ENCODE results near the gene ZBTB48.

ZBTB48 gene

GRCh38 chr1:6592865-6593593 lies 13.2 kb downstream of the ZBTB48 start:
- TF ChIP-seq MYC (IDR thresholded peaks at IDR 0.05; ENCODE audit: low read depth, low read length) (no peak), POLR2A (IDR thresholded peaks at IDR 0.05; ENCODE audit: extremely low read depth, insufficient read length) (no peak), CTCF (IDR thresholded peaks at IDR 0.05; ENCODE audit: low read depth, low read length) (no peak), MAX (IDR thresholded peaks at IDR 0.05; ENCODE audit: low read depth, low read length) (no peak)
- no peak for DNase-seq (ENCODE audit: low read depth)
- H3K4me3 ChIP-seq (ENCODE audit: low read depth, low read length): no peak overlapping the region

GRCh38 chr1:6593810-6594209 lies 14.0 kb downstream of the ZBTB48 start:
- no peak for TF ChIP-seq CTCF (IDR thresholded peaks at IDR 0.05; ENCODE audit: low read depth, low read length)
- no peak for TF ChIP-seq POLR2A (IDR thresholded peaks at IDR 0.05; ENCODE audit: extremely low read depth, insufficient read length)
- no peak for TF ChIP-seq MYC (IDR thresholded peaks at IDR 0.05; ENCODE audit: low read depth, low read length)
- no peak for TF ChIP-seq MAX (IDR thresholded peaks at IDR 0.05; ENCODE audit: low read depth, low read length)
- no peak for DNase-seq (ENCODE audit: low read depth)
- H3K4me3 ChIP-seq (ENCODE audit: low read depth, low read length): no peak overlapping the region

- H3K4me3 ChIP-seq (ENCODE audit: low read depth, low read length): no peak overlapping the region
- TF ChIP-seq MAX (IDR thresholded peaks at IDR 0.05; ENCODE audit: low read depth, low read length): no peak
- no peak for TF ChIP-seq POLR2A (IDR thresholded peaks at IDR 0.05; ENCODE audit: extremely low read depth, insufficient read length)
- no peak for TF ChIP-seq CTCF (IDR thresholded peaks at IDR 0.05; ENCODE audit: low read depth, low read length)
- no peak for TF ChIP-seq MYC (IDR thresholded peaks at IDR 0.05; ENCODE audit: low read depth, low read length)
- no peak for DNase-seq (ENCODE audit: low read depth)
Observed at GRCh38 chr1:6594977-6595740, 15.4 kb downstream of the ZBTB48 start.

GRCh38 chr1:6596351-6596750 lies 16.6 kb downstream of the ZBTB48 start:
- DNase-seq (ENCODE audit: low read depth): no peak
- no peak for TF ChIP-seq POLR2A (IDR thresholded peaks at IDR 0.05; ENCODE audit: extremely low read depth, insufficient read length)
- TF ChIP-seq MYC (IDR thresholded peaks at IDR 0.05; ENCODE audit: low read depth, low read length): no peak
- TF ChIP-seq CTCF (IDR thresholded peaks at IDR 0.05; ENCODE audit: low read depth, low read length): no peak
- no peak for TF ChIP-seq MAX (IDR thresholded peaks at IDR 0.05; ENCODE audit: low read depth, low read length)

GRCh38 chr1:6596886-6597776 lies 17.3 kb downstream of the ZBTB48 start:
- TF ChIP-seq MAX (IDR thresholded peaks at IDR 0.05; ENCODE audit: low read depth, low read length) (no peak), POLR2A (IDR thresholded peaks at IDR 0.05; ENCODE audit: extremely low read depth, insufficient read length) (no peak), MYC (IDR thresholded peaks at IDR 0.05; ENCODE audit: low read depth, low read length) (no peak), CTCF (IDR thresholded peaks at IDR 0.05; ENCODE audit: low read depth, low read length) (no peak)
- DNase-seq (ENCODE audit: low read depth): no peak
- no peak overlapping the region for H3K4me3 ChIP-seq (ENCODE audit: low read depth, low read length)

More at GRCh38 chr1:6596351-6596750, 16.6 kb downstream of the ZBTB48 start:
- no peak overlapping the region for H3K4me3 ChIP-seq (ENCODE audit: low read depth, low read length)

Measured in NB4 (cell line).